ENCODE measurements around the gene PAH. TPM values are rescaled to one million over a fixed set of nuclear protein-coding genes. Genes with fewer than 3 reads are reported as not detected.

PAH gene
- total and polyA plus RNA-seq, 12 donors = 1.7 to 92.5 (median 8.6) TPM

DNA sequence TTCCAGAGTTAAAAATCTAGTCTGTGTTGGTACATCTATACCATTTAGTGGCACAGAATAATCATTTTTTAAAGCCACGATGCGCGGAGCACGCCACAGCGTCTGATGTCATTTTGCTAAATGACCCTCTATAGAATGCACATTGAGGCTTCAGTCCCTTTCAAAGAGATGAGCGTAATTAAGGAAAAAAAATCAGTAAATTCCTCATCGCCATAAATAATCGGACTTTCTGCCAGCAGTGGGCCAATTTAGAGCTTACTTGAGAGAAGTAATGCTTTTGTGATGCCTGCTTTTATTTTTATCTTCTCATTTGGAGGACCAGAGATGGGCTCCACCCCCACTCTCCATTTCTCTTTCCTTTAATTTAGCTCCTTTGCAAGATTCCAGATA lies 44.4 kb upstream of the PAH start:
- intact Hi-C loops (cut with DNase I) = no loop called here
- TF ChIP-seq, protein P1, sequence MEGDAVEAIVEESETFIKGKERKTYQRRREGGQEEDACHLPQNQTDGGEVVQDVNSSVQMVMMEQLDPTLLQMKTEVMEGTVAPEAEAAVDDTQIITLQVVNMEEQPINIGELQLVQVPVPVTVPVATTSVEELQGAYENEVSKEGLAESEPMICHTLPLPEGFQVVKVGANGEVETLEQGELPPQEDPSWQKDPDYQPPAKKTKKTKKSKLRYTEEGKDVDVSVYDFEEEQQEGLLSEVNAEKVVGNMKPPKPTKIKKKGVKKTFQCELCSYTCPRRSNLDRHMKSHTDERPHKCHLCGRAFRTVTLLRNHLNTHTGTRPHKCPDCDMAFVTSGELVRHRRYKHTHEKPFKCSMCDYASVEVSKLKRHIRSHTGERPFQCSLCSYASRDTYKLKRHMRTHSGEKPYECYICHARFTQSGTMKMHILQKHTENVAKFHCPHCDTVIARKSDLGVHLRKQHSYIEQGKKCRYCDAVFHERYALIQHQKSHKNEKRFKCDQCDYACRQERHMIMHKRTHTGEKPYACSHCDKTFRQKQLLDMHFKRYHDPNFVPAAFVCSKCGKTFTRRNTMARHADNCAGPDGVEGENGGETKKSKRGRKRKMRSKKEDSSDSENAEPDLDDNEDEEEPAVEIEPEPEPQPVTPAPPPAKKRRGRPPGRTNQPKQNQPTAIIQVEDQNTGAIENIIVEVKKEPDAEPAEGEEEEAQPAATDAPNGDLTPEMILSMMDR (IDR thresholded peaks at IDR 0.05) = no peak
- TF ChIP-seq POLR2A (IDR thresholded peaks at IDR 0.05) = no peak
- no peak overlapping the region for H3K27ac ChIP-seq
- 8 to 23% (median 10%) methylated on average over 8 of the region's 8 CpGs for WGBS, 4 donors
- H3K9me3 ChIP-seq (replicated peaks in 1 of 3) = no peaks in the 10 kb centered on the region
- H3K36me3 ChIP-seq (replicated peaks in 1 of 2) = no peaks in the 10 kb centered on the region
- DNase-seq = no peak
- H3K4me1 ChIP-seq (replicated peaks in 1 of 2) = peaks cover 0 to 4% of the 10 kb centered on the region in 2 donors
- H3K27me3 ChIP-seq = peaks cover 74% of the 10 kb centered on the region
- no peak overlapping the region for H3K4me3 ChIP-seq

DNA sequence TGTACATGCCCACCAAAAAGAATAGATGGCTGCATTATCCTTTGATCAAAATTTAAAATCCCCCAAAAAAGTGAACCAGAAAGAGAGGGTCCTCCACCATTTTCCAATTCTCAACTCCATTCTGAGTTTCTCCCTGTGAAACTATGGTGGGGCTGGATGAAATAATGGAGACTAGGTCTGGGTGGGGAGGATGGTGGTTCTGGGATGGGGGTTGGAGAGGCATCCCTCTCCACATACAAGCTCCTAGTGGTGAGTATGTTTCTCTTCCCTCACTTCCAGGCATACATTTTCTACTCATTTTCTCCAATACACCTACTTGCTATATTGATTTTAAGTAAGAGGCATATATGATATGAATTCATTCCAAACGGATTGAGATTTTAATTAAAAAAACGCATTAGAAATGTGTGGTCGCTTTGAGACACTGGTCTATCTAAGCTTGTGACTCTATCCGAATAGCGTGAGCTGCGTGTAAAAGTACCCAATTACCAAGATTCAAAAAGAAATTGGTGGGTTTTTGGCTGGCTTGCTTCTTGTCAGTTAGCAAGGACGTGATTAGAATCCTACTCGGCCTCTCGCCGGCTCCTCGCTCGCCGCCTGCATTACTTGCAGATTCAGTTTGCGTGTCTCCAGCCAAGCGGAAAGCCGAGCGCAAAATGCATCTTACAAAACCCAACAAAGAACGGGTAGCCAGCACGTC lies 43.9 kb upstream of the PAH start:
- WGBS, 4 donors = 11 to 27% (median 14%) methylated on average over 19 of the region's 19 CpGs

GRCh38 chr12:102959391-102959790 lies 42.3 kb upstream of the PAH start:
- 10 to 17% (median 13%) methylated on average over 14 of the region's 14 CpGs for WGBS, 4 donors
- TF ChIP-seq, protein P1 (IDR thresholded peaks at IDR 0.05) = no peak
- TF ChIP-seq POLR2A (IDR thresholded peaks at IDR 0.05) = no peak

More for the DNA sequence above, 43.9 kb upstream of the PAH start:
- Histone ChIP-seq H3K36me3 (replicated peaks in 1 of 2) (no peaks in the 10 kb centered on the region), H3K27ac (no peak overlapping the region), H3K9me3 (replicated peaks in 1 of 3) (no peaks in the 10 kb centered on the region), H3K4me1 (replicated peaks in 1 of 2) (peaks cover 0 to 4% of the 10 kb centered on the region in 2 donors), H3K27me3 (peaks cover 79% of the 10 kb centered on the region), H3K4me3 (no peak overlapping the region)
- no peak for DNase-seq
- TF ChIP-seq, protein P1 (IDR thresholded peaks at IDR 0.05) = no peak
- TF ChIP-seq POLR2A (IDR thresholded peaks at IDR 0.05) = no peak
- intact Hi-C loops (cut with DNase I) = no loop called here

GRCh38 chr12:102958830-102959176 lies 41.8 kb upstream of the PAH start:
- intact Hi-C loops (cut with DNase I) = no loop called here
- Histone ChIP-seq H3K4me1 (replicated peaks in 1 of 2) (peaks cover 0 to 4% of the 10 kb centered on the region in 2 donors), H3K27ac (peak overlapping the region in 1 of 5 donors; percentile 30), H3K9me3 (replicated peaks in 1 of 3) (no peaks in the 10 kb centered on the region), H3K4me3 (no peak overlapping the region), H3K27me3 (peaks cover 79% of the 10 kb centered on the region), H3K36me3 (replicated peaks in 1 of 2) (no peaks in the 10 kb centered on the region)
- 3 to 15% (median 5%) methylated on average over 2 to 15 of the region's 15 CpGs for WGBS, 4 donors
- no peak for DNase-seq
- TF ChIP-seq, protein P1 (IDR thresholded peaks at IDR 0.05) = no peak
- TF ChIP-seq POLR2A (IDR thresholded peaks at IDR 0.05) = no peak

More at GRCh38 chr12:102959391-102959790, 42.3 kb upstream of the PAH start:
- peaks cover 85% of the 10 kb centered on the region for H3K27me3 ChIP-seq
- DNase-seq = no peak
- H3K4me3 ChIP-seq = no peak overlapping the region
- peaks cover 0 to 4% of the 10 kb centered on the region in 2 donors for H3K4me1 ChIP-seq (replicated peaks in 1 of 2)
- intact Hi-C loops (cut with DNase I) = no loop called here
- no peaks in the 10 kb centered on the region for H3K36me3 ChIP-seq (replicated peaks in 1 of 2)
- H3K27ac ChIP-seq = no peak overlapping the region
- H3K9me3 ChIP-seq (replicated peaks in 1 of 3) = no peaks in the 10 kb centered on the region

Data from adrenal gland (tissue), 12 donors.